ENCODE data around the gene PHC2.

PHC2 gene

GRCh38 chr1:33462405-33463164 is 31.7 kb upstream of the PHC2 start:
- H3K4me1 ChIP-seq, result no peaks in the 10 kb centered on the region
- in situ Hi-C loops (cut with MboI; ENCODE audit: low sequenced_read_pairs), result loop anchor here (10.0 kb wide), 1 partner anchor 368 kb away; no protein-coding TSS in a partner anchor
- H3K4me3 ChIP-seq, result no peak overlapping the region
- no peaks in the 10 kb centered on the region for H3K9me3 ChIP-seq
- H3K36me3 ChIP-seq (replicated peaks), result no peaks in the 10 kb centered on the region
- H3K27me3 ChIP-seq (ENCODE audit: low read depth), result no peaks in the 10 kb centered on the region
- DNase-seq (ENCODE audit: low spot score in 2 of 2), result no peak

GRCh38 chr1:33460947-33461629 is 30.2 kb upstream of the PHC2 start:
- no peak for DNase-seq (ENCODE audit: low spot score in 2 of 2)
- Histone ChIP-seq H3K4me3 (no peak overlapping the region), H3K36me3 (replicated peaks) (no peaks in the 10 kb centered on the region), H3K4me1 (no peaks in the 10 kb centered on the region), H3K27me3 (ENCODE audit: low read depth) (no peaks in the 10 kb centered on the region), H3K9me3 (no peaks in the 10 kb centered on the region)
- in situ Hi-C loops (cut with MboI; ENCODE audit: low sequenced_read_pairs), result loop anchor here (10.0 kb wide), 1 partner anchor 366 kb away; no protein-coding TSS in a partner anchor

- Histone ChIP-seq H3K4me3 (no peak overlapping the region), H3K9me3 (no peaks in the 10 kb centered on the region), H3K27me3 (ENCODE audit: low read depth) (no peaks in the 10 kb centered on the region), H3K4me1 (no peaks in the 10 kb centered on the region), H3K36me3 (replicated peaks) (no peaks in the 10 kb centered on the region)
- in situ Hi-C loops (cut with MboI; ENCODE audit: low sequenced_read_pairs), result loop anchor here (10.0 kb wide), 1 partner anchor 365 kb away; no protein-coding TSS in a partner anchor
- no peak for DNase-seq (ENCODE audit: low spot score in 2 of 2)
These were observed 29.2 kb upstream of the PHC2 start for GRCh38 chr1:33460144-33460543.

DNA sequence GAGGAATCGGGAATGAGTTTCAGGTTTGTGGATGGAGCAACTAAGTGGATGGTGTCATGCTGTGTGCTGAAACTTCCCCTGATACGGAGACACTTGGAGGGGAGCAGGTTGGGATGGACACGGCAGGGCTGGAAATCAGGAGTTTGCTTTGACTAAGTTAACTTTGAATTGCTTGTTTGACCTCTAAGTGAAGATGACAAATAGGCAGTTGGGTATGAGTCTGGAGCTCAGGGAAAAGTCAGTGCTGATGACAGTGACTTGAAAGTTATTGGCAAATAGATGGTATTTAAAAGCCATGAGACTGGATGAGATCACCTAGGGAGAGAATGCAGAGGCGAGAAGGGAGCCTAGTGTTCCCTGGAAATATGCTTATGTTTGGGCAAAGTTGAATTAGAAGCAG is 28.8 kb upstream of the PHC2 start:
- no peaks in the 10 kb centered on the region for H3K4me1 ChIP-seq
- no peaks in the 10 kb centered on the region for H3K36me3 ChIP-seq (replicated peaks)
- in situ Hi-C loops (cut with MboI; ENCODE audit: low sequenced_read_pairs), result loop anchor here (10.0 kb wide), 1 partner anchor 365 kb away; no protein-coding TSS in a partner anchor
- no peaks in the 10 kb centered on the region for H3K9me3 ChIP-seq
- H3K4me3 ChIP-seq, result no peak overlapping the region
- no peaks in the 10 kb centered on the region for H3K27me3 ChIP-seq (ENCODE audit: low read depth)
- DNase-seq (ENCODE audit: low spot score in 2 of 2), result no peak

DNA sequence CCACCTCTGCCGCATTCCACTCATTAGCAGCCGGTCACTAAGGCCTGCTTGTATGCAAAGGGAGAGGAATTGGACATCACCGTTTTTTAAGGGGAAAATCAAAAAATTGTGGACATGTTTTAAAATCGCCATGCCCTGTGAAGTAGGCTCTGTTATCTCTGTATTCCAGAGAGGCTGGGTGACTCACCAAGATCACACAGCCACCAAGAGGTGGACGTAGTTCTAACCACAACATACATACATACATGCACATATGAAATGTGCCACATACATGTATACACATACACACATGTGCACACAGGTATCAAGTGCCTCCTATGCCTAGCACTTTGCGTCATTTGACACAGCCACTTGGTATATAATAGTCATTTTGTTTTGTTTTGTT is 25.6 kb upstream of the PHC2 start:
- Histone ChIP-seq H3K9me3 (no peaks in the 10 kb centered on the region; the same call in 1 of the 2 replicates), H3K4me3 (no peak overlapping the region), H3K27me3 (ENCODE audit: low read depth) (peaks cover under 1% of the 10 kb centered on the region; the same call in 1 of the 2 replicates), H3K4me1 (no peaks in the 10 kb centered on the region), H3K36me3 (replicated peaks) (no peaks in the 10 kb centered on the region)
- in situ Hi-C loops (cut with MboI; ENCODE audit: low sequenced_read_pairs), result no loop called here
- DNase-seq (ENCODE audit: low spot score in 2 of 2), result no peak

- H3K27me3 ChIP-seq (ENCODE audit: low read depth), result peaks cover 7% of the 10 kb centered on the region; the same call in 1 of the 2 replicates
- H3K36me3 ChIP-seq (replicated peaks), result no peaks in the 10 kb centered on the region
- no peaks in the 10 kb centered on the region; the same call in 1 of the 2 replicates for H3K9me3 ChIP-seq
- in situ Hi-C loops (cut with MboI; ENCODE audit: low sequenced_read_pairs), result no loop called here
- H3K4me3 ChIP-seq, result no peak overlapping the region
- no peaks in the 10 kb centered on the region for H3K4me1 ChIP-seq
- DNase-seq (ENCODE audit: low spot score in 2 of 2), result peak; percentile 59 to 60
These were observed 24.9 kb upstream of the PHC2 start for GRCh38 chr1:33455539-33456501.

DNA sequence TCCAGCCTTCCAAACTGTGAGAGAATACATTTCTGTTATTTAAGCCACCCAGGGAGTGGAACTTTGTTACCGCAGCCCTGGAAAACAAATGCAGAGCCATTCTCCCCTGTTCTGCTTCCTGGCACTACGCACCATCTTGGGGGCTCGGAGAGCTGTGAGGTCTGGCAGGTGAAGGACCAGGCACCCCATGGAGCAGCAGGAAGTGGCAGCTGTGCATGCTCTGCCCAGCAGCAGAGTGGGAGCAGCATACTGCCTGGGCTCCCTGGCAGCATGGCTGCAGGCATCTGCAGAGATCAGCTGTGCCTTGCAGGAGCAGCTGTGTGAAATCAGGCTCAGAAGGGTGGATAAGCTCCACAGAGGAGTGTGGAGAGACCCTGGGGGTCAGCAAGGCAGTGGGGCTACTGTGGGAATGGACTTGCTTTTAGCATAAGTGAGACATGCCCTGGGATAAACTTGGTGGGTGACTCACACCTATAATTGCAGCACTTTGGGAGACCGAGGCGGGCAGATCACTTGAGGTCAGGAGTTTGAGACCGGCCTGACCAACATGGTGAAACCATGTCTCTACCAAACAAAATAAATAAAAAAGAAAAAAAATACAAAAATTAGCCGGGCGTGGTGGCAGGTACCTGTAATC is 23.9 kb upstream of the PHC2 start:
- in situ Hi-C loops (cut with MboI; ENCODE audit: low sequenced_read_pairs), result no loop called here
- DNase-seq (ENCODE audit: low spot score in 2 of 2), result no peak

GRCh38 chr1:33446590-33446989 is 15.7 kb upstream of the PHC2 start:
- in situ Hi-C loops (cut with MboI; ENCODE audit: low sequenced_read_pairs), result no loop called here
- Histone ChIP-seq H3K4me3 (no peak overlapping the region), H3K36me3 (replicated peaks) (no peaks in the 10 kb centered on the region), H3K27me3 (ENCODE audit: low read depth) (peaks cover 33% of the 10 kb centered on the region), H3K9me3 (no peaks in the 10 kb centered on the region; the same call in 1 of the 2 replicates), H3K4me1 (no peaks in the 10 kb centered on the region)
- no peak for DNase-seq (ENCODE audit: low spot score in 2 of 2)

More for the DNA sequence above, 23.9 kb upstream of the PHC2 start:
- Histone ChIP-seq H3K4me1 (no peaks in the 10 kb centered on the region), H3K4me3 (no peak overlapping the region), H3K9me3 (no peaks in the 10 kb centered on the region; the same call in 1 of the 2 replicates), H3K36me3 (replicated peaks) (no peaks in the 10 kb centered on the region), H3K27me3 (ENCODE audit: low read depth) (peaks cover 18% of the 10 kb centered on the region)

- in situ Hi-C loops (cut with MboI; ENCODE audit: low sequenced_read_pairs), result no loop called here
- DNase-seq (ENCODE audit: low spot score in 2 of 2), result no peak
These were observed 14.2 kb upstream of the PHC2 start for GRCh38 chr1:33445108-33445507.

GRCh38 chr1:33443705-33444180 is 12.8 kb upstream of the PHC2 start:
- in situ Hi-C loops (cut with MboI; ENCODE audit: low sequenced_read_pairs), result no loop called here

More at GRCh38 chr1:33445108-33445507, 14.2 kb upstream of the PHC2 start:
- H3K27me3 ChIP-seq (ENCODE audit: low read depth), result peaks cover 29% of the 10 kb centered on the region
- H3K9me3 ChIP-seq, result no peaks in the 10 kb centered on the region
- H3K4me3 ChIP-seq, result no peak overlapping the region
- no peaks in the 10 kb centered on the region for H3K36me3 ChIP-seq (replicated peaks)
- no peaks in the 10 kb centered on the region for H3K4me1 ChIP-seq

GRCh38 chr1:33443080-33443704 is 12.3 kb upstream of the PHC2 start:
- Histone ChIP-seq H3K4me1 (no peaks in the 10 kb centered on the region), H3K9me3 (no peaks in the 10 kb centered on the region), H3K27me3 (ENCODE audit: low read depth) (peaks cover 12% of the 10 kb centered on the region), H3K36me3 (replicated peaks) (no peaks in the 10 kb centered on the region), H3K4me3 (no peak overlapping the region)
- in situ Hi-C loops (cut with MboI; ENCODE audit: low sequenced_read_pairs), result no loop called here
- no peak for DNase-seq (ENCODE audit: low spot score in 2 of 2)

More at GRCh38 chr1:33443705-33444180, 12.8 kb upstream of the PHC2 start:
- Histone ChIP-seq H3K4me1 (no peaks in the 10 kb centered on the region), H3K36me3 (replicated peaks) (no peaks in the 10 kb centered on the region), H3K9me3 (no peaks in the 10 kb centered on the region), H3K27me3 (ENCODE audit: low read depth) (peaks cover 16% of the 10 kb centered on the region), H3K4me3 (no peak overlapping the region)
- no peak for DNase-seq (ENCODE audit: low spot score in 2 of 2)

DNA sequence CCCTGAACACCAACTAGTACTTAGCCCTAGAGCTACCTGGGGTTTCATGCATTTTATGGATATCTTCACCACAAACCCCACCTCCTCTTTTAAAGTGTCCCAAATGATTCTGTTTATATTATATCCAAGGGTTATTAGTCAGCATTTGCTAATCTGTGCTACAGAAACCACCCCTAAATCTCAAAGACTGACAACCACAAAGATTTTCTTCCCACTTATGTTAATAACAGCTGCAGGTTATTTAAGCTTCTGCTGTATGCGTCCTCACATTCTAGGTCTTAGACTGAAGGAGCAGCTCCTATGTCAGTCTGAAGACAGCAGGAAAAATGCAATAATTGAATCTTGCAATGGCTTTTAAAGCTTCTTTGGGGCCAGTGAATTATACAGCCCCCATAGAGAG is 11.2 kb upstream of the PHC2 start:
- Histone ChIP-seq H3K9me3 (no peaks in the 10 kb centered on the region), H3K4me1 (no peaks in the 10 kb centered on the region), H3K27me3 (ENCODE audit: low read depth) (peaks cover 12% of the 10 kb centered on the region), H3K4me3 (no peak overlapping the region), H3K36me3 (replicated peaks) (no peaks in the 10 kb centered on the region)
- in situ Hi-C loops (cut with MboI; ENCODE audit: low sequenced_read_pairs), result no loop called here
- no peak for DNase-seq (ENCODE audit: low spot score in 2 of 2)

Measured in HAP-1 (cell line).